Upper lobe of left lung (tissue), 4 donors: ENCODE data around the gene SGMS1.

Source experiments
- CTCF ChIP-seq, 6 experiments: fragments of 450-650 bp in 4 of 6; fragments of 200-600 bp in 2 of 6; sonication (generic) in 2 of 6; IDR thresholded peaks; one replicate each; pipeline ENCODE4 v1.5.1; 2016 to 2019; ENCODE audit warnings: antibody characterized with exemption in 6 of 6
- POLR2A ChIP-seq, 4 donors: fragments of 450-650 bp; IDR thresholded peaks; one replicate each; pipeline ENCODE4 v1.5.1; 2016 to 2017; ENCODE audit warnings: antibody characterized with exemption in 4 of 4, mild to moderate bottlenecking in 2 of 4
- POLR2AphosphoS5 ChIP-seq, 2 donors: sonication (generic); formaldehyde crosslinking; IDR thresholded peaks; one replicate each; pipeline ENCODE4 v1.5.1; 2017; ENCODE audit warnings: antibody characterized with exemption in 2 of 2

GRCh38 chr10:50375051-50375452 lies 248.7 kb downstream of the SGMS1 start:
- TF ChIP-seq CTCF (IDR thresholded peaks at IDR 0.05) = no peak
- peak in 1 of 2 donors; percentile 12 for TF ChIP-seq POLR2AphosphoS5 (IDR thresholded peaks at IDR 0.05)
- TF ChIP-seq POLR2A (IDR thresholded peaks at IDR 0.05) = no peak
